ENCODE data around the gene FETUB.
"Not testable (repeated sequence)": the region's sequence is repeated elsewhere in the genome, so short reads cannot be mapped to it uniquely, and the experiment has no call there.

FETUB gene

GRCh38 chr3:186671051-186671450 lies 30.9 kb downstream of the FETUB start:
- DNase-seq (ENCODE audit: low read depth in 2 of 2, low spot score in 1 of 2): no peak

- DNase-seq (ENCODE audit: low read depth in 2 of 2, low spot score in 1 of 2): no peak
Observed at GRCh38 chr3:186678604-186679003, 38.4 kb downstream of the FETUB start.

- no peak for DNase-seq (ENCODE audit: low read depth in 2 of 2, low spot score in 1 of 2)
Observed at GRCh38 chr3:186679151-186679550, 39.0 kb downstream of the FETUB start.

GRCh38 chr3:186680869-186681268 lies 40.7 kb downstream of the FETUB start:
- no peak for DNase-seq (ENCODE audit: low read depth in 2 of 2, low spot score in 1 of 2)

- DNase-seq (ENCODE audit: low read depth in 2 of 2, low spot score in 1 of 2): no peak
Observed at GRCh38 chr3:186682812-186683211, 42.6 kb downstream of the FETUB start.

- DNase-seq (ENCODE audit: low read depth in 2 of 2, low spot score in 1 of 2): no peak
Observed at GRCh38 chr3:186683979-186684378, 43.8 kb downstream of the FETUB start.

GRCh38 chr3:186686475-186686874 lies 46.3 kb downstream of the FETUB start:
- not testable (repeated sequence) for DNase-seq (ENCODE audit: low read depth in 2 of 2, low spot score in 1 of 2)

GRCh38 chr3:186687120-186687651 lies 47.0 kb downstream of the FETUB start:
- no peak for DNase-seq (ENCODE audit: low read depth in 2 of 2, low spot score in 1 of 2)

- DNase-seq (ENCODE audit: low read depth in 2 of 2, low spot score in 1 of 2): not testable (repeated sequence)
Observed at GRCh38 chr3:186690304-186690703, 50.1 kb downstream of the FETUB start.

- DNase-seq (ENCODE audit: low read depth in 2 of 2, low spot score in 1 of 2): no peak
Observed at GRCh38 chr3:186691676-186692075, 51.5 kb downstream of the FETUB start.

GRCh38 chr3:186693843-186694242 lies 53.6 kb downstream of the FETUB start:
- no peak for DNase-seq (ENCODE audit: low read depth in 2 of 2, low spot score in 1 of 2)

- no peak for DNase-seq (ENCODE audit: low read depth in 2 of 2, low spot score in 1 of 2)
Observed at GRCh38 chr3:186694288-186695032, 54.3 kb downstream of the FETUB start.

- no peak for DNase-seq (ENCODE audit: low read depth in 2 of 2, low spot score in 1 of 2)
Observed at GRCh38 chr3:186696522-186696921, 56.3 kb downstream of the FETUB start.

GRCh38 chr3:186697510-186697909 lies 57.3 kb downstream of the FETUB start:
- no peak for DNase-seq (ENCODE audit: low read depth in 2 of 2, low spot score in 1 of 2)

GRCh38 chr3:186700267-186700666 lies 60.1 kb downstream of the FETUB start:
- DNase-seq (ENCODE audit: low read depth in 2 of 2, low spot score in 1 of 2): no peak

- DNase-seq (ENCODE audit: low read depth in 2 of 2, low spot score in 1 of 2): not testable (repeated sequence)
Observed at GRCh38 chr3:186702451-186702850, 62.3 kb downstream of the FETUB start.
